Measurements from ENCODE around the gene TSR1.
A peak's percentile ranks its signal among the peaks of the same experiment; 100 is the strongest.

TSR1 gene

DNA sequence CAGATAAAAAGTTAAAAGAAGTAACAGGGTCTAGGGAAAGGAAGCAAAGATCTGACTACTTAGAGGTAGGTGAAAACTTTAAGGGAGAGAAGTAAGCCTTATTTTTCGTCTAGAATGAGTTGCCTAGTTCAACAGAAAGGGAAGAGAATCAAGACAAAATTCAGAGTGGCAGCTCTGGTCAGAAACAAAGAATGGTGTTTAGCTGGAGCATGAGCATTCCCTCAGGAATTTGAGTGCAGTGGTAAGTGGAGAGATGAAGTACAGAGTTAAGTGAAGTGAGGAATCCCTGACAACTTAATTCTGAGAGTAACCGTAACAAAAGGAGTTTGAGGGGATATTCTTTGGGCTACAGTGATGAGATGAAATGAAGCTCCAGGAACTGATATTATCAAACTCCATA lies 44.2 kb downstream of the TSR1 start:
- TF ChIP-seq, protein P1, sequence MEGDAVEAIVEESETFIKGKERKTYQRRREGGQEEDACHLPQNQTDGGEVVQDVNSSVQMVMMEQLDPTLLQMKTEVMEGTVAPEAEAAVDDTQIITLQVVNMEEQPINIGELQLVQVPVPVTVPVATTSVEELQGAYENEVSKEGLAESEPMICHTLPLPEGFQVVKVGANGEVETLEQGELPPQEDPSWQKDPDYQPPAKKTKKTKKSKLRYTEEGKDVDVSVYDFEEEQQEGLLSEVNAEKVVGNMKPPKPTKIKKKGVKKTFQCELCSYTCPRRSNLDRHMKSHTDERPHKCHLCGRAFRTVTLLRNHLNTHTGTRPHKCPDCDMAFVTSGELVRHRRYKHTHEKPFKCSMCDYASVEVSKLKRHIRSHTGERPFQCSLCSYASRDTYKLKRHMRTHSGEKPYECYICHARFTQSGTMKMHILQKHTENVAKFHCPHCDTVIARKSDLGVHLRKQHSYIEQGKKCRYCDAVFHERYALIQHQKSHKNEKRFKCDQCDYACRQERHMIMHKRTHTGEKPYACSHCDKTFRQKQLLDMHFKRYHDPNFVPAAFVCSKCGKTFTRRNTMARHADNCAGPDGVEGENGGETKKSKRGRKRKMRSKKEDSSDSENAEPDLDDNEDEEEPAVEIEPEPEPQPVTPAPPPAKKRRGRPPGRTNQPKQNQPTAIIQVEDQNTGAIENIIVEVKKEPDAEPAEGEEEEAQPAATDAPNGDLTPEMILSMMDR (IDR thresholded peaks at IDR 0.05; ENCODE audit: extremely low read depth, missing control alignments), result no peak
- DNase-seq (ENCODE audit: low spot score), result no peak

- DNase-seq (ENCODE audit: low spot score), result no peak
- TF ChIP-seq, protein P1 (IDR thresholded peaks at IDR 0.05; ENCODE audit: extremely low read depth, missing control alignments), result no peak
Measured at GRCh38 chr17:2289878-2290478, 46.3 kb downstream of the TSR1 start.

- no peak for DNase-seq (ENCODE audit: low spot score)
- TF ChIP-seq, protein P1 (IDR thresholded peaks at IDR 0.05; ENCODE audit: extremely low read depth, missing control alignments), result no peak
Measured at GRCh38 chr17:2283302-2283701, 53.0 kb downstream of the TSR1 start.

DNA sequence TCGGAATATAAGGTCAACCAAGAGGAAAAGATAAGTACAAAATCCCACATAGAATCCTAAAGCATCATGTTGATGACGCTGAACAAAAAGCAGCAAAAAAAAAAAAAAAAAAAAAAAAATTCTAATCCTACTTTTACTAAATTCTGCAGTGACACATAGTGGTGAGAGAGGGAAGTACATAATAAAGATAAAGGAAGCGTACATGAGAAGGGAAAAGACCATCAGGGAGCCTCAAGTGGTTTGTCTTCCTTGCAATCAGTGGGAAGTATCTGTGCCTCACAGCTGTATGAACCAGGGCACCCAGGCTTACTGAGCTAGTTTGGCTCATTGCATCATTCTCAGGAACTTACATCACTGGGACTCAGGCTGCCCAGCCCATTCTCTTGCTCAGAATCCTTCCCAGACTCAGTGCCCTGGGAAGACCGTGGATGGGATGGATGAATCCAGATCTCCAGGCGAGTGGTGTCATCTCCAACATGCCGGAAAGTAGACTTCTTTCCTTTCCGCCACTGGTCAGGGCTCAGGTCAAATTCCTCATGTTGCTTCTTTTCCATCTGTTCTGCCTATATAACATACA lies 53.9 kb downstream of the TSR1 start:
- DNase-seq (ENCODE audit: low spot score), result peak; percentile 66
- TF ChIP-seq, protein P1 (IDR thresholded peaks at IDR 0.05; ENCODE audit: extremely low read depth, missing control alignments), result no peak

GRCh38 chr17:2279707-2280106 lies 56.5 kb downstream of the TSR1 start:
- TF ChIP-seq, protein P1 (IDR thresholded peaks at IDR 0.05; ENCODE audit: extremely low read depth, missing control alignments), result no peak
- DNase-seq (ENCODE audit: low spot score), result no peak

- DNase-seq (ENCODE audit: low spot score), result no peak
- TF ChIP-seq, protein P1 (IDR thresholded peaks at IDR 0.05; ENCODE audit: extremely low read depth, missing control alignments), result no peak
Measured at GRCh38 chr17:2277429-2278170, 58.7 kb downstream of the TSR1 start.

- TF ChIP-seq, protein P1 (IDR thresholded peaks at IDR 0.05; ENCODE audit: extremely low read depth, missing control alignments), result no peak
- no peak for DNase-seq (ENCODE audit: low spot score)
Measured at GRCh38 chr17:2275722-2276121, 60.5 kb downstream of the TSR1 start.
